ENCODE measurements around the gene GET3.

- TF ChIP-seq GATA2 (CRISPR knock-in tag; IDR thresholded peaks at IDR 0.05) (no peak), EP300 (IDR thresholded peaks at IDR 0.05; ENCODE audit: borderline replicate concordance in 1 of 2, low read depth in 1 of 2, low read length in 1 of 2) (no peak), FOSL2 (IDR thresholded peaks at IDR 0.05; ENCODE audit: borderline replicate concordance, low read depth) (no peak), TAF1 (IDR thresholded peaks at IDR 0.05; ENCODE audit: borderline replicate concordance, low read depth, low read length) (no peak), RXRA (IDR thresholded peaks at IDR 0.05; ENCODE audit: borderline replicate concordance, low read depth) (no peak), GABPA (IDR thresholded peaks at IDR 0.05; ENCODE audit: low read depth) (no peak), POLR2AphosphoS5 (IDR thresholded peaks at IDR 0.05; ENCODE audit: low read depth, low read length) (no peak), SIN3A (IDR thresholded peaks at IDR 0.05; ENCODE audit: borderline replicate concordance, low read depth, low read length) (no peak), RFX5 (IDR thresholded peaks at IDR 0.05; ENCODE audit: low read length) (no peak), CHD2 (IDR thresholded peaks at IDR 0.05; ENCODE audit: low read length, partially characterized antibody) (no peak)
- TF ChIP-seq, protein P1, sequence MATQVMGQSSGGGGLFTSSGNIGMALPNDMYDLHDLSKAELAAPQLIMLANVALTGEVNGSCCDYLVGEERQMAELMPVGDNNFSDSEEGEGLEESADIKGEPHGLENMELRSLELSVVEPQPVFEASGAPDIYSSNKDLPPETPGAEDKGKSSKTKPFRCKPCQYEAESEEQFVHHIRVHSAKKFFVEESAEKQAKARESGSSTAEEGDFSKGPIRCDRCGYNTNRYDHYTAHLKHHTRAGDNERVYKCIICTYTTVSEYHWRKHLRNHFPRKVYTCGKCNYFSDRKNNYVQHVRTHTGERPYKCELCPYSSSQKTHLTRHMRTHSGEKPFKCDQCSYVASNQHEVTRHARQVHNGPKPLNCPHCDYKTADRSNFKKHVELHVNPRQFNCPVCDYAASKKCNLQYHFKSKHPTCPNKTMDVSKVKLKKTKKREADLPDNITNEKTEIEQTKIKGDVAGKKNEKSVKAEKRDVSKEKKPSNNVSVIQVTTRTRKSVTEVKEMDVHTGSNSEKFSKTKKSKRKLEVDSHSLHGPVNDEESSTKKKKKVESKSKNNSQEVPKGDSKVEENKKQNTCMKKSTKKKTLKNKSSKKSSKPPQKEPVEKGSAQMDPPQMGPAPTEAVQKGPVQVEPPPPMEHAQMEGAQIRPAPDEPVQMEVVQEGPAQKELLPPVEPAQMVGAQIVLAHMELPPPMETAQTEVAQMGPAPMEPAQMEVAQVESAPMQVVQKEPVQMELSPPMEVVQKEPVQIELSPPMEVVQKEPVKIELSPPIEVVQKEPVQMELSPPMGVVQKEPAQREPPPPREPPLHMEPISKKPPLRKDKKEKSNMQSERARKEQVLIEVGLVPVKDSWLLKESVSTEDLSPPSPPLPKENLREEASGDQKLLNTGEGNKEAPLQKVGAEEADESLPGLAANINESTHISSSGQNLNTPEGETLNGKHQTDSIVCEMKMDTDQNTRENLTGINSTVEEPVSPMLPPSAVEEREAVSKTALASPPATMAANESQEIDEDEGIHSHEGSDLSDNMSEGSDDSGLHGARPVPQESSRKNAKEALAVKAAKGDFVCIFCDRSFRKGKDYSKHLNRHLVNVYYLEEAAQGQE (IDR thresholded peaks at IDR 0.05; ENCODE audit: low read depth, low read length) = no peak
- TF ChIP-seq, protein P2, sequence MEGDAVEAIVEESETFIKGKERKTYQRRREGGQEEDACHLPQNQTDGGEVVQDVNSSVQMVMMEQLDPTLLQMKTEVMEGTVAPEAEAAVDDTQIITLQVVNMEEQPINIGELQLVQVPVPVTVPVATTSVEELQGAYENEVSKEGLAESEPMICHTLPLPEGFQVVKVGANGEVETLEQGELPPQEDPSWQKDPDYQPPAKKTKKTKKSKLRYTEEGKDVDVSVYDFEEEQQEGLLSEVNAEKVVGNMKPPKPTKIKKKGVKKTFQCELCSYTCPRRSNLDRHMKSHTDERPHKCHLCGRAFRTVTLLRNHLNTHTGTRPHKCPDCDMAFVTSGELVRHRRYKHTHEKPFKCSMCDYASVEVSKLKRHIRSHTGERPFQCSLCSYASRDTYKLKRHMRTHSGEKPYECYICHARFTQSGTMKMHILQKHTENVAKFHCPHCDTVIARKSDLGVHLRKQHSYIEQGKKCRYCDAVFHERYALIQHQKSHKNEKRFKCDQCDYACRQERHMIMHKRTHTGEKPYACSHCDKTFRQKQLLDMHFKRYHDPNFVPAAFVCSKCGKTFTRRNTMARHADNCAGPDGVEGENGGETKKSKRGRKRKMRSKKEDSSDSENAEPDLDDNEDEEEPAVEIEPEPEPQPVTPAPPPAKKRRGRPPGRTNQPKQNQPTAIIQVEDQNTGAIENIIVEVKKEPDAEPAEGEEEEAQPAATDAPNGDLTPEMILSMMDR (IDR thresholded peaks at IDR 0.05) = no peak
- TF ChIP-seq, protein P3, sequence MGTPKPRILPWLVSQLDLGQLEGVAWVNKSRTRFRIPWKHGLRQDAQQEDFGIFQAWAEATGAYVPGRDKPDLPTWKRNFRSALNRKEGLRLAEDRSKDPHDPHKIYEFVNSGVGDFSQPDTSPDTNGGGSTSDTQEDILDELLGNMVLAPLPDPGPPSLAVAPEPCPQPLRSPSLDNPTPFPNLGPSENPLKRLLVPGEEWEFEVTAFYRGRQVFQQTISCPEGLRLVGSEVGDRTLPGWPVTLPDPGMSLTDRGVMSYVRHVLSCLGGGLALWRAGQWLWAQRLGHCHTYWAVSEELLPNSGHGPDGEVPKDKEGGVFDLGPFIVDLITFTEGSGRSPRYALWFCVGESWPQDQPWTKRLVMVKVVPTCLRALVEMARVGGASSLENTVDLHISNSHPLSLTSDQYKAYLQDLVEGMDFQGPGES (IDR thresholded peaks at IDR 0.05; ENCODE audit: low read depth, low read length) = no peak
These were observed 8.0 kb downstream of the GET3 start for GRCh38 chr19:12745166-12745897.
